ENCODE measurements around the gene PGA5.

GRCh38 chr11:61297746-61298145 is 56.8 kb downstream of the PGA5 start:
- no peak for TF ChIP-seq CTCF (IDR thresholded peaks at IDR 0.05)
- TF ChIP-seq EZH2 (IDR thresholded peaks at IDR 0.05), result no peak
- TF ChIP-seq EZH2phosphoT487 (IDR thresholded peaks at IDR 0.05), result no peak
